ENCODE measurements around the gene PARD3. TPM values are rescaled to one million over a fixed set of nuclear protein-coding genes. Genes with fewer than 3 reads are reported as not detected.

PARD3 gene
- total RNA-seq, 2 experiments from 2014 or later: 0.29 to 0.94 TPM

DNA sequence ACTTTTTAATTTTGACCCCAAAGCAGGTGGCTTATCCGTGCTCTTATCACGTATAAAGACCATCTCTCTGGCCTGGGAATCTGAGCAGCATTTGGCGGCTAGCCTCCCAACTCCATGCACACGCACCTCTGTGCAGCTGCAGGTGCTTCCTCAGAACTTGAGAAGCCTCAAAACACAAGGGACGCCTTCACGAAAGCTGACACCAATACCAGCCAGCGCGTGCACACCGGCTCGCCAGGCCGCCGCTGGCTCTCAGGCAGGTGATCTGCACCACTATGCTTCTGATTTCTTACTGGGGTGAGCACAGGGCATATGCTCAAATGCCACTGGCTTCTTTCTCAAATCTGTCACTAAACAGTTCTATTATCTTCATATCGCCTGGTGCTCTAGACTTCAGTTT, 145.0 kb downstream of the PARD3 start:
- no peaks in the 10 kb centered on the region for H3K4me1 Mint-ChIP-seq
- H3K9me3 Mint-ChIP-seq (ENCODE audit: low read depth): no peaks in the 10 kb centered on the region
- CTCF ChIA-PET: no interaction called here
- no peak overlapping the region for H3K4me3 Mint-ChIP-seq
- ATAC-seq (no peak), DNase-seq (no peak)
- no peaks in the 10 kb centered on the region for H3K36me3 Mint-ChIP-seq
- H3K27me3 Mint-ChIP-seq: peaks cover 2% of the 10 kb centered on the region
- H3K27ac Mint-ChIP-seq: no peak overlapping the region

DNA sequence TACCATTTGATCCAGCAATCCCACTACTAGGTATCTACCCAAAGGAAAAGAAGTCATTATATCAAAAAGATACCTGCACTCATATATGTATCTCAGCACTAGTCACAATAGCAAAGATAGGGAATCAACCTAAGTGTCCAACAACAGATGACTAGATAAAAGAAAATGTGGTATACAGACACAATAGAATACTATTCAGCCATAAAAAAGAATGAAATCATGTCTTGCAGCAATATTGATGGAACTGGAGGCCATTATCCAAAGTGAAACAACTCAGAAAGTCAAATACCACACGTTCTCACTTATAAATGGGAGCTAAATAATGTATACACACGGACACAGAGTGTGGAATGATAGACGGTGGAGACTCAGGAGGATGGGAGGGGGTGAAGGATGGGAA, 146.0 kb downstream of the PARD3 start:
- Mint-ChIP-seq H3K4me1 (no peaks in the 10 kb centered on the region), H3K36me3 (no peaks in the 10 kb centered on the region), H3K4me3 (no peak overlapping the region), H3K9me3 (ENCODE audit: low read depth) (no peaks in the 10 kb centered on the region), H3K27ac (no peak overlapping the region), H3K27me3 (peaks cover 2% of the 10 kb centered on the region)
- no peak for ATAC-seq
- no peak for DNase-seq
- CTCF ChIA-PET: no interaction called here

DNA sequence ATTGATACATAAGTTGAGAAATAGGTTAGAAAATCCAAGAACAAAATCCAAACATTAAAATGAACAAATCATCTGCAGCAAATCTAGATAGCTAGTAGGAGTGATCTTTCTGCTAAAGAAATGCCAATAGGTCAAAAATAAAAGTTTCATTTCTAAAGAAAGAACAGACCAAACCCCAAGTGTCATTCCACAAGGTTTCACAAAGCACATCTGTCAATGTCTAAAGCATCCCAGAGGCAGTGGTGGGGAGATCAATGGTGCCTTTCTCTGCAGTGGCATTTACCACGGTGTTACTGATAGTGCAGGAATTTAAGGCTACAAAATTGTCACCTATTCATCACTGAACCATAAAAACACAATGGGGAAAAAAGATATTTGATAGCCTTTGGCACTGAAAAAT, 147.9 kb downstream of the PARD3 start:
- no peaks in the 10 kb centered on the region for H3K36me3 Mint-ChIP-seq
- DNase-seq (no peak), ATAC-seq (no peak)
- no peak overlapping the region for H3K27ac Mint-ChIP-seq
- H3K9me3 Mint-ChIP-seq (ENCODE audit: low read depth): no peaks in the 10 kb centered on the region
- CTCF ChIA-PET: no interaction called here
- H3K27me3 Mint-ChIP-seq: no peaks in the 10 kb centered on the region
- H3K4me1 Mint-ChIP-seq: no peaks in the 10 kb centered on the region
- no peak overlapping the region for H3K4me3 Mint-ChIP-seq

DNA sequence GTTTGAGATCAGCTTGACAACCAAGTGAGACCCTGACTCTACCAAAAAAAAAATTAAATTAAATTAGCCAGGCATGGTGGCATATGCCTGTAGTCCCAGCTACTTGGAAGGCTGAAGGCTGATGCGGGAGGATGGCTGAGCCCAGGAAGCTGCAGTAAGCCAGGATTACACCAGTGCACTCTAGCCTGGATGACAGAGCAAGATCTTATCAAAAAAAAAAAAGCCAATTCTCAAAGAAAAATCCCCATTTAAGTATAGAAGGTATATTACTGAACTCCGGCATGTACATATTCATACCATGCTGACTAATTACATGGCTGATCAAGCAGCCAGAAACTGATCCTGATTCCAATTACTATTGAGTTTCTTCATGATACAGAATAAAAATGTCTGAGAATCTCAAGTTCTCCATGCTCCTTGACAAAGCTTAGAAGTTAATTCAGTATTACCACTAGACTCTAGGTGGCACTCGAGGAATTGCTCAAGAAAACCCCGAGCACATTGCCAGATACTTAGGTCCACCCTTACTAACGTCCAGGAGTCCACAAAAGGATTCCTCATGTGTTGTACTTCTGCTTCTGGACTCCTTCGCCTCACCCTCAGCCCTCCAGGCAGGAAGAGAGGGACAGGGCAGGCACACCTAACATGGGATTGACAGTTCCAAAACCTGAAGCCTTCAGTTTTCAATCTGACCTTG, 148.9 kb downstream of the PARD3 start:
- Mint-ChIP-seq H3K4me1 (no peaks in the 10 kb centered on the region), H3K27ac (no peak overlapping the region), H3K9me3 (ENCODE audit: low read depth) (no peaks in the 10 kb centered on the region), H3K36me3 (no peaks in the 10 kb centered on the region), H3K27me3 (no peaks in the 10 kb centered on the region), H3K4me3 (no peak overlapping the region)
- DNase-seq (no peak), ATAC-seq (peak; percentile 33)
- CTCF ChIA-PET: no interaction called here

DNA sequence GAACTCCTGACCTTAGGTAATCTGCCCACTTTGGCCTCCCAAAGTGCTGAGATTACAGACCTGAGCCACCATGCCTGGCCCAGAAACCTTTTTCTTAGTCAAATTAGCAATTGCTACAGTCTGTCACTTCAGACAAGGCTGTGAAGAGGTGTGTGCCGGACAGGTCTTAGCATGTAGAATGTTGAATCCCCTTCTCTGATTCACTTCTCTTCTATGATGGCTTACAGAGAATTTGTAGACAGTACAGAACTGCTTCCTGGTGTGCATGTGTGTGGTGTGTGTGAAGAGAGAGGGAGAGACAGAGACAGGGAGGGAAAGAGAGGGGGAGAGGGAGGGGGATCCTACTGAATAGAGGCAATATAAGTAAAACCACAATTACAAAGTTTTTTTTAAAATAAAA, 150.4 kb downstream of the PARD3 start:
- no peak for ATAC-seq
- DNase-seq: no peak
- Mint-ChIP-seq H3K9me3 (ENCODE audit: low read depth) (no peaks in the 10 kb centered on the region), H3K27ac (no peak overlapping the region), H3K4me1 (no peaks in the 10 kb centered on the region), H3K36me3 (no peaks in the 10 kb centered on the region), H3K27me3 (no peaks in the 10 kb centered on the region), H3K4me3 (no peak overlapping the region)
- CTCF ChIA-PET: interaction anchor here (1.5 kb wide), 1 partner anchor 26 kb away, joined by 3 read pairs; no protein-coding TSS in a partner anchor

DNA sequence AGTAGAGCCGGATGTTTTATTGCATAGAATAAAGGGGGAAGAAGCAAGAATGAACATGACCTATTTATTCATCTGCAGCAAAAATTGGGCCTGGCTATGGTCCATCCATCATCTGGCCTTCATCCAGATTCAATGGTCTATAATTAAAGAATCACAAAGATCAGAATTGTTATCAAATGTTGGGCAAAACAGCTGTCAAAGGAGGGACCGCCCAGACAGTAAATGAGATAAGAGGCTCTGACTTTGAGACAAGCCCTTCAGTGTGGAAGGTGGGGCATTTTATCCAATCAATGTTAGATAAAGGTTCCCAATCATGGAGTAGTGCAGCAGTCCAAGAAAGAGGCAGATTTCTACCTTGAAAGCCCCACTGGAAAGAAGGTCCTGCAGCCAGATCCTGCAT, 153.5 kb downstream of the PARD3 start:
- no peaks in the 10 kb centered on the region for H3K9me3 Mint-ChIP-seq (ENCODE audit: low read depth)

DNA sequence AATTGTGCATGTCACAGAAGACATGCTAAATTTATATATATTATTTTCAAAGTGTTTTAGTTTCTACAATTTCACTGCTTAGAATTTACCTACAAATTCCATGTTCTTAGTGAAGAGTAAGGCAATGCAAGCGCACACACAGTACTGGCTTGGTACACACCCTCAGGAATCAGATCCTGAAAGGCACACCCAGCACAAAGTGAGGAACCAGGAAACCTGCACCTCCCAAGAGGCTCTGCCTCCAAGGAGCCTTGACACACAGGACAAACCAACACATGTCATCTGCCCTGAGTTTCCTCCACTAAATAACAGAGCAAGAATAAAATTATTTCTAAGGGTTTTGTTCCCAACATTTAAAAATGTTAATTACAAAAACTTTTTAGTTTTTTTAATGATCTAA, 156.2 kb downstream of the PARD3 start:
- CTCF ChIA-PET: no interaction called here
- no peaks in the 10 kb centered on the region for H3K4me1 Mint-ChIP-seq
- DNase-seq (no peak), ATAC-seq (no peak)
- H3K36me3 Mint-ChIP-seq: no peaks in the 10 kb centered on the region
- peaks cover 2% of the 10 kb centered on the region for H3K27me3 Mint-ChIP-seq
- H3K27ac Mint-ChIP-seq: no peak overlapping the region
- H3K4me3 Mint-ChIP-seq: no peak overlapping the region
- H3K9me3 Mint-ChIP-seq (ENCODE audit: low read depth): no peaks in the 10 kb centered on the region

More for the DNA sequence above, 153.5 kb downstream of the PARD3 start:
- peaks cover 2% of the 10 kb centered on the region for H3K27me3 Mint-ChIP-seq
- no peak overlapping the region for H3K4me3 Mint-ChIP-seq
- CTCF ChIA-PET: no interaction called here
- no peak overlapping the region for H3K27ac Mint-ChIP-seq
- no peaks in the 10 kb centered on the region for H3K36me3 Mint-ChIP-seq
- H3K4me1 Mint-ChIP-seq: no peaks in the 10 kb centered on the region
- ATAC-seq (no peak), DNase-seq (no peak)

DNA sequence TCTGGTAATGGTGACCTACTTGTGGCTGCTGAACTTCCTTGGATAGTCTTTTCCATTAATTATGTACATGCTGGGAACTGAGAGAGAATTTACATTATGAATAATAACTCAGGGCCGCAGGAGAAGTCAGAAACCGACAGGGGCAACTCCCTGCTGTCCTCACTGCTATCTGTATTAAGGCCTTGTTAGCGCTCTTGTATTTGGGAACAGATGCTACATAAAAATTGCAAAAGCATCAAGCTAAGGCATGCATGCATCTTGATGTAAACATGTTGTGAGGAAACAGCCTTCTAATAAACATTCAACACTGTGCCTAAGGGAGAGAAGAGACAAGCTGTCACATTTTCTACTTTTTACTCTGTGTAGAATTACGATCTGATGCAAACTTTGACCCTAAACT, 158.4 kb downstream of the PARD3 start:
- no peaks in the 10 kb centered on the region for H3K9me3 Mint-ChIP-seq (ENCODE audit: low read depth)
- DNase-seq: no peak
- ATAC-seq: no peak
- H3K36me3 Mint-ChIP-seq: no peaks in the 10 kb centered on the region
- no peaks in the 10 kb centered on the region for H3K4me1 Mint-ChIP-seq
- CTCF ChIA-PET: interaction anchor here (0.6 to 1.5 kb wide), 2 partner anchors 30 to 98 kb away, joined by 3 read pairs; no protein-coding TSS in a partner anchor
- peaks cover 2% of the 10 kb centered on the region for H3K27me3 Mint-ChIP-seq
- no peak overlapping the region for H3K27ac Mint-ChIP-seq
- H3K4me3 Mint-ChIP-seq: no peak overlapping the region

DNA sequence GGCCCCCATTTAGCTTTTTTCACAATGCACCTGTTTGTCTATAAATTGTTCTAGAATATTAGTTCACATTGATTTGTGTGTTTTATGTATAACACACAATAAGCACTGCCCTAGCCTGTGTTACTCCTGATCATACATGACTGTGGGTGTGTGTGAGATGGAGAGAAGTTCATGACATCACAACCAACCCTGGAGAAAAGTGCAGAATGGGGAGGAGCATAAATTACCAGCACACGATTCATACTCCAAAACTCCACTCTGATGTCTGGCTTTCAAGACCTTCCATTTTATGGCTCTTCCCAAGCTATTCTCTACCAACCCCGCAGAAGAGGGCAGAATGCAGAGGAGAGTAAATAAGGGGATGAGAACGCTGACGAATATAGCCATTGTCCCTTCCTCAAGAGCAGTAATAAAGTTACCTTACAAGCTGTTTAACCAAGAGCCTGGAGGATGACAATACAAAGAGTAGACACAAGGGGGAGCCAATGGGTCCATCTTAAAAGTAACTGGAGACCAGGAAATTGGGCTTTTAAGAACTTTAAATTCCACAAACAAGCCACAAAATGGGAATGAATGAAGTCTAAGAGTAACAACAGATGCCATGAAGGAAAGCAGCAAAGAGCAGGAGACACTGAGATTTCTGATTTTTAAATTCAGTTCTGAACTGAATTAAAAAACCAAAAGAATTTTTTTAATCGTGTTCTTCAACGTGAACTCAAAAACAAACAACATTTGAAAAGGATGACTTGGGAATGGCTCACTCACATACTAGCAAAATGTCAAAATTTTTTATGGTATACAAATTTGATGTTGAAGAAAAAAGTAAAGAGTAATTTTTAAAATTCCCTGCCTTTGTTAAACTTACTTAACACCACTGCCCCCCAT, 159.6 kb downstream of the PARD3 start:
- H3K36me3 Mint-ChIP-seq: no peaks in the 10 kb centered on the region
- H3K4me1 Mint-ChIP-seq: no peaks in the 10 kb centered on the region
- peaks cover 2% of the 10 kb centered on the region for H3K27me3 Mint-ChIP-seq
- ATAC-seq (no peak), DNase-seq (peak; percentile 44)
- H3K9me3 Mint-ChIP-seq (ENCODE audit: low read depth): no peaks in the 10 kb centered on the region
- H3K4me3 Mint-ChIP-seq: no peak overlapping the region
- H3K27ac Mint-ChIP-seq: no peak overlapping the region
- CTCF ChIA-PET: interaction anchor here (0.6 to 1.5 kb wide), 4 partner anchors 13 to 607 kb away, joined by 3 to 4 read pairs (median 3); no protein-coding TSS in a partner anchor

DNA sequence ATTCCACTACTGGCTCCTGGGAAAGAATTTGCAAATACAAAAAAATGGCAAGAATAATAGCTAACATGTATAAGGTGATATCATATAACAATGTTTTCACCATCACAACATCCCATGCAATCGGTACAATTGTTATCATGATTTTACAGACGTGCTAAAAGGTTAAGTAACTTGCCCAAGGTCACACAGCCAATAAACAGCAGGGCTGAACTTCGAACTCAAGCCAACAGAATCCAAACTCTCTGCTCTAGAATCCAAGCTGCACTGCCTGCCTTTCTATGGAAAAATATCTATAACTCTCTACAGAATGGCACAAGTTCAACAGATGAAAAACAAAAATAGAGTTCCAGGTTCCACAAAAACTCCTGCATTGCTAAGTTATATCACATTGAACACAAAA, 160.9 kb downstream of the PARD3 start:
- Mint-ChIP-seq H3K27ac (no peak overlapping the region), H3K4me3 (no peak overlapping the region), H3K9me3 (ENCODE audit: low read depth) (no peaks in the 10 kb centered on the region), H3K4me1 (no peaks in the 10 kb centered on the region), H3K27me3 (peaks cover under 1% of the 10 kb centered on the region), H3K36me3 (no peaks in the 10 kb centered on the region)
- no peak for DNase-seq
- no peak for ATAC-seq
- CTCF ChIA-PET: interaction anchor here (0.9 to 1.4 kb wide), 2 partner anchors 9 to 14 kb away, joined by 3 read pairs; no protein-coding TSS in a partner anchor

DNA sequence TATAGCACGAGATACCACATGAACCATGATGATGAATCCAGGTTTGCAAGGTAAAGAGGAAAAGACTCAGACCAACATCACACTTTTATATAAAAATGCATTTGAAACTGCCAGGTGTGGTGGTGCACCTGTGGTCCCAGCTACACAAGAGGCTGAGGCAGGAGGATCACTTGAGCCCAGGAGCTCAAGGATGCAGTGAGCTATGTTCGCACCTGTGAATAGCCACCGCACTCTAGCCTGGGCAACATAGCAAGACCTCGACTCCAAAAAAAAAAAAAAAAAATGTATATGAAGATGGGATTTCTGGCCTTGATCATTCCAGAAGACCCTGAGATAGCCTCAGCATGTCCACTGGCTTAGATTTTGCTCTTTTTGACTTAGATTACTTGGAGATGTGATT, 161.6 kb downstream of the PARD3 start:
- CTCF ChIA-PET: interaction anchor here (1.3 kb wide), 1 partner anchor 15 kb away, joined by 3 read pairs; no protein-coding TSS in a partner anchor
- DNase-seq (no peak), ATAC-seq (no peak)
- Mint-ChIP-seq H3K9me3 (ENCODE audit: low read depth) (no peaks in the 10 kb centered on the region), H3K36me3 (no peaks in the 10 kb centered on the region), H3K27ac (no peak overlapping the region), H3K27me3 (no peaks in the 10 kb centered on the region), H3K4me1 (no peaks in the 10 kb centered on the region), H3K4me3 (no peak overlapping the region)

DNA sequence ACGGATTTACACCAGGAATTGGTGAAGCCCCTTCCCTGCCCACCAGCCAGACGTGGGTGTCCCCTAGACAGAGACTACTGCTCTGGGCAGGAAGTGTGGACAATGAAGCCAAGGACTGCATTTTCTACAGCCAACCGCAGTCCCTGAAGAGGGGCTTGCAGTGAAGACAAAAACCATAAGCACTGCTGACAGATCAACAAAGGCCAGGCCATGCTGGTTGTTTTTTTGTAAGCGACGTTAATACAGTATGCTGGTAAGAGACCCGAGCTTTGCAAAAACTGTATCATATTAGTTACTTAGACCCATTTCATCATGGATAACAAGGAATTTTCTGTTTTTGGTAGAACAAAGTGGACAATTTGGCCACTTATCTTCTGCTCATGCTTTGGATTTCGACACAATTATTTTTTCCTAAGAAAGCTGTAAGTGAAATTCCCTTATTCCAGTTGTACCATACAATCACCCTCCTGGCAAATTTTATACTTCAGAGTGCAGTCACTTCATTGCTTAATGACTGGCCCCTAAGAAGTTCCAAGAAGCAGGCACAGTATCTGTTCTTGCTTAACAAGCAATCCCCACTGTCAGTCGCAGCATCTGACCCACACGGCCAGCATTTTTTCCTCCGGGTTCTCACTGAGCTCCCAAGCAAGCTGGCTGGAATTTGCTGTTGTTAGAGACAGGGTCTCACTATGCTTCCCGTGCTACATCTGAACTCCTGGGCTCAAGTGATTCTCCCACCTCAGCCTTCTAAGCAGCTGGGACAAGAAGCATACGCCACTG, 163.5 kb downstream of the PARD3 start:
- no peak overlapping the region for H3K4me3 Mint-ChIP-seq
- no peak overlapping the region for H3K27ac Mint-ChIP-seq
- no peak for DNase-seq
- ATAC-seq: no peak
- H3K36me3 Mint-ChIP-seq: no peaks in the 10 kb centered on the region
- no peaks in the 10 kb centered on the region for H3K4me1 Mint-ChIP-seq
- H3K27me3 Mint-ChIP-seq: peaks cover 3% of the 10 kb centered on the region
- CTCF ChIA-PET: interaction anchor here (1.0 to 1.5 kb wide), 2 partner anchors 13 to 15 kb away, joined by 3 to 8 read pairs; no protein-coding TSS in a partner anchor
- no peaks in the 10 kb centered on the region for H3K9me3 Mint-ChIP-seq (ENCODE audit: low read depth)

DNA sequence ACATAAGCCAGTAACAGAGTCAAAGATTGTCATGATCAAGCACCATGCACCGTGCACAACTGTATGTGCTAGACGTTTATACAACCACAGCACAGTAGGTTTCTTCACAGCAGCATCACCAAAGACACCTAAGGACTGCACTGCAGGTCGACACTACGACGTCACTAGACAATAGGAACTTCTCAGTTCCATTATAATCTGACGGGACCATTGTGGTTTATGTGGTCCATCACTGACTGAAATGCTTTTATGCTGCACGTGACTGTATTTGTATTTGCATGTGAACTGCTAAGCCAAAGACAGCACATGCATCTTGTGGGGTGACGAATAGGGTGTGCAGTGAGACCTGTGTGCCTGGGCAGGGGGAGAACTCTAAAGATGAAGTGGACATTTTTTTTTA, 164.9 kb downstream of the PARD3 start:
- DNase-seq: no peak
- no peak overlapping the region for H3K27ac Mint-ChIP-seq
- H3K4me3 Mint-ChIP-seq: no peak overlapping the region
- ATAC-seq: no peak
- H3K9me3 Mint-ChIP-seq (ENCODE audit: low read depth): no peaks in the 10 kb centered on the region
- H3K36me3 Mint-ChIP-seq: no peaks in the 10 kb centered on the region
- H3K4me1 Mint-ChIP-seq: no peaks in the 10 kb centered on the region
- CTCF ChIA-PET: interaction anchor here (1.4 kb wide), 1 partner anchor 12 kb away, joined by 5 read pairs; no protein-coding TSS in a partner anchor
- peaks cover 3% of the 10 kb centered on the region for H3K27me3 Mint-ChIP-seq

All from activated CD8-positive, alpha-beta memory T cell treated with anti-CD3 and anti-CD28 coated beads, Interleukin-2, amount 10 ng/mL, durations not matched to agents 7 days and 5 days (primary cell).